ENCODE data around the gene BPIFB3. TPM values are rescaled to one million over a fixed set of nuclear protein-coding genes. Genes with fewer than 3 reads are reported as not detected.

BPIFB3 gene
- polyA plus RNA-seq, 3 donors = not detected

GRCh38 chr20:33042430-33042829 is 11.3 kb upstream of the BPIFB3 start:
- no peaks in the 10 kb centered on the region for H4K20me1 ChIP-seq (ENCODE audit: insufficient read depth, low read length)
- Mint-ChIP-seq H3K9me3 (peaks cover 13 to 34% (median 26%) of the 10 kb centered on the region in 7 donors), H3K4me3 (no peak overlapping the region), H3K27ac (no peak overlapping the region), H3K36me3 (no peaks in the 10 kb centered on the region), H3K27me3 (ENCODE audit: low read depth in 3 of 3) (peaks cover 2 to 7% (median 3%) of the 10 kb centered on the region in 3 donors), H3K4me1 (no peaks in the 10 kb centered on the region)
- no peak overlapping the region for H3K4me3 ChIP-seq (replicated peaks in 1 of 3; ENCODE audit: low read depth in 2 of 3, low read length in 3 of 3)
- 88% methylated on average over 3 of the region's 3 CpGs for WGBS (ENCODE audit: insufficient coverage)
- H3K4me1 ChIP-seq (ENCODE audit: control insufficient read depth in 1 of 2, insufficient read depth in 2 of 2, low read length in 2 of 2) = no peaks in the 10 kb centered on the region
- H3K9me3 ChIP-seq (replicated peaks in 1 of 2; ENCODE audit: control insufficient read depth in 1 of 2, insufficient read depth in 1 of 2, low read length in 2 of 2) = peaks cover 24 to 26% of the 10 kb centered on the region in 2 donors
- intact Hi-C loops (cut with micrococcal nuclease) = no loop called here
- TF ChIP-seq CTCF (IDR thresholded peaks at IDR 0.05) = no peak
- no peak overlapping the region for H3K4me2 ChIP-seq (replicated peaks; ENCODE audit: extremely low read depth, low read length, poor library complexity, severe bottlenecking)
- no peak overlapping the region for H3K9ac ChIP-seq (ENCODE audit: insufficient read depth, low read length, poor library complexity, severe bottlenecking)
- no peaks in the 10 kb centered on the region for H3K27me3 ChIP-seq (ENCODE audit: control insufficient read depth in 2 of 2, insufficient read depth in 2 of 2, low read length in 2 of 2)
- H3K36me3 ChIP-seq (replicated peaks in 1 of 2; ENCODE audit: control insufficient read depth in 1 of 2, insufficient read depth in 2 of 2, low read length in 2 of 2) = no peaks in the 10 kb centered on the region
- H3K79me2 ChIP-seq (ENCODE audit: insufficient read depth, low read length) = no peaks in the 10 kb centered on the region
- DNase-seq = no peak
- H3K27ac ChIP-seq (ENCODE audit: low read depth in 1 of 2, low read length in 2 of 2) = no peak overlapping the region
- H2AFZ ChIP-seq (ENCODE audit: insufficient read depth, low read depth, low read length, poor library complexity, severe bottlenecking) = no peak overlapping the region

- Histone ChIP-seq H3K9me3 (replicated peaks in 1 of 2; ENCODE audit: control insufficient read depth in 1 of 2, insufficient read depth in 1 of 2, low read length in 2 of 2) (peaks cover 24 to 30% of the 10 kb centered on the region in 2 donors), H3K9ac (ENCODE audit: insufficient read depth, low read length, poor library complexity, severe bottlenecking) (no peak overlapping the region), H3K79me2 (ENCODE audit: insufficient read depth, low read length) (no peaks in the 10 kb centered on the region), H4K20me1 (ENCODE audit: insufficient read depth, low read length) (no peaks in the 10 kb centered on the region), H3K4me3 (replicated peaks in 1 of 3; ENCODE audit: low read depth in 2 of 3, low read length in 3 of 3) (no peak overlapping the region), H3K27ac (ENCODE audit: low read depth in 1 of 2, low read length in 2 of 2) (no peak overlapping the region), H3K4me1 (ENCODE audit: control insufficient read depth in 1 of 2, insufficient read depth in 2 of 2, low read length in 2 of 2) (no peaks in the 10 kb centered on the region), H3K36me3 (replicated peaks in 1 of 2; ENCODE audit: control insufficient read depth in 1 of 2, insufficient read depth in 2 of 2, low read length in 2 of 2) (no peaks in the 10 kb centered on the region), H3K4me2 (replicated peaks; ENCODE audit: extremely low read depth, low read length, poor library complexity, severe bottlenecking) (no peak overlapping the region), H3K27me3 (ENCODE audit: control insufficient read depth in 2 of 2, insufficient read depth in 2 of 2, low read length in 2 of 2) (no peaks in the 10 kb centered on the region), H2AFZ (ENCODE audit: insufficient read depth, low read depth, low read length, poor library complexity, severe bottlenecking) (no peak overlapping the region)
- TF ChIP-seq CTCF (IDR thresholded peaks at IDR 0.05) = no peak
- intact Hi-C loops (cut with micrococcal nuclease) = no loop called here
- no peak for DNase-seq
- no peak overlapping the region for H3K27ac Mint-ChIP-seq
- H3K9me3 Mint-ChIP-seq = peaks cover 13 to 38% (median 28%) of the 10 kb centered on the region in 7 donors
- WGBS (ENCODE audit: insufficient coverage) = no CpG with 5 or more reads among the region's 2 CpGs
- H3K36me3 Mint-ChIP-seq = no peaks in the 10 kb centered on the region
- H3K27me3 Mint-ChIP-seq (ENCODE audit: low read depth in 3 of 3) = peaks cover 2 to 7% (median 3%) of the 10 kb centered on the region in 3 donors
- no peaks in the 10 kb centered on the region for H3K4me1 Mint-ChIP-seq
- H3K4me3 Mint-ChIP-seq = no peak overlapping the region
Measured at GRCh38 chr20:33042983-33043730, 10.5 kb upstream of the BPIFB3 start.

Measured in CD14-positive monocyte (primary cell).